ENCODE data around the gene F2R. TPM values are rescaled to one million over a fixed set of nuclear protein-coding genes. Genes with fewer than 3 reads are reported as not detected.

The F2R gene
- total and polyA plus RNA-seq, 10 of the 15 experiments (the other 5 are each of a cell fraction or from before 2014, with no cell fraction given): 1.8 to 75.4 (median 8.0) TPM

DNA sequence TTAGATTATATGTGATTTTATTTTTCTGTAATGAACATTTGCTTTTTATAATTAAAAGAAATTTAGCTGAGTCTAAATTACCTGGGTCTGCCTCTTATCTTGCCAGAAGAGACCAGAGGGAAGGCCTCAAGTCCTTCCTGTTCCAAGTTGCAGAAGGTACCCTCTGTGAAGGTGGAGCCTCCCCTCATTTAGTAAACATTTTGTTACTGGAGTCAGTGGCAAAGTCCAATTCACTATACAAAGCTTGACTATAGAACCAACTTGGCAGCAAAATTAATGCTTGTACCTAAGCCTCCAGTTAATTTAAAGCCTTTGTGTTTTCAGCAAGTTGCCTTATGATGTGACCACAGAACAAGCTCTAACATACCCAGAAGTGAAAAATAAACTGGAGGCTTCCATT lies 42.8 kb upstream of the F2R start (continued):
- TF ChIP-seq NR2F1 (conservative IDR thresholded peaks at IDR 0.05) (no peak), POLR2A (IDR thresholded peaks at IDR 0.05; ENCODE audit: low read depth, low read length) (no peak)
- TF ChIP-seq, protein P1, sequence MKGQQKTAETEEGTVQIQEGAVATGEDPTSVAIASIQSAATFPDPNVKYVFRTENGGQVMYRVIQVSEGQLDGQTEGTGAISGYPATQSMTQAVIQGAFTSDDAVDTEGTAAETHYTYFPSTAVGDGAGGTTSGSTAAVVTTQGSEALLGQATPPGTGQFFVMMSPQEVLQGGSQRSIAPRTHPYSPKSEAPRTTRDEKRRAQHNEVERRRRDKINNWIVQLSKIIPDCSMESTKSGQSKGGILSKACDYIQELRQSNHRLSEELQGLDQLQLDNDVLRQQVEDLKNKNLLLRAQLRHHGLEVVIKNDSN (IDR thresholded peaks at IDR 0.05; ENCODE audit: borderline replicate concordance, extremely low read length, insufficient read depth, low read depth, low read length): no peak

DNA sequence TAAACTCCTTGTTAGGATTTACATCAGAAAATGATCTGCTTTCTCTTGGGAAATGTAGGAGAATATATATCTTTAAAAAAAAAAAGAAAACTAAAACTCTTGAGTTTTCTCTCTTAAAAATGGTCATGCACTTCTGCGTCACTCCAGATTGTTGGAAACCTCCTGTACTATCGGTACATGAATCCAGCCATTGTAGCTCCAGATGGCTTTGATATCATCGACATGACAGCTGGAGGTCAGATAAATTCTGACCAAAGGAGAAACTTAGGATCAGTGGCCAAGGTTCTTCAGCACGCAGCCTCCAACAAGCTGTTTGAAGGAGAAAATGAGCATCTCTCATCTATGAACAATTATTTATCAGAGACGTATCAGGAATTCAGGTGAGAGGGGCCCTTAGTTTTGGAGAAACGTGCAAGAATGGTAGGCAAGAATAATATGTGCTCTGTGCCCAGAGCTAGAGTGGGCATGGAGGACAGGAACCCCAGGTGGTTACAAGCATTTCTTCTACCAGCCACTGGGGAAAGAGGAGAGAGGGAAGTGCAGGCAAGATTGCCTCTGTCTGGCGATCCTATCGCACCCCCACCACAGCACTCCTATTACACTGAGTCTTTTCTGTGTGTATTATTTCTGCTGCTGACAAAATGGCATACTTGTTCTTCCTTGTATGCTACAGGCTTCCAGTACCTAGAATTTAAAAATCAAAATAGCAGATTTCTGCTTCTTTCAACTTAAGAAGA lies 41.4 kb upstream of the F2R start:
- FAIRE-seq (no peak), ATAC-seq (no peak), DNase-seq (ENCODE audit: low read depth, low spot score) (no peak)
- Histone ChIP-seq H3K36me3 (ENCODE audit: control insufficient read depth in 2 of 2, insufficient read depth in 2 of 2, low read length in 1 of 2) (peaks cover 0 to 7% of the 10 kb centered on the region in 2 experiments; a peak in 1 of 4 replicates), H3K4me3 (no peak overlapping the region), H3K27ac (ENCODE audit: control insufficient read depth, insufficient read depth) (no peak overlapping the region), H4K20me1 (ENCODE audit: control insufficient read depth, insufficient read depth) (no peaks in the 10 kb centered on the region), H3K4me1 (ENCODE audit: control insufficient read depth, insufficient read depth, low read length) (no peaks in the 10 kb centered on the region), H3K79me2 (ENCODE audit: control insufficient read depth, insufficient read depth, low read length) (no peaks in the 10 kb centered on the region), H2AFZ (ENCODE audit: control insufficient read depth, low read depth, low read length) (no peak overlapping the region), H3K9me3 (replicated peaks; ENCODE audit: control insufficient read depth, insufficient read depth, low read length) (no peaks in the 10 kb centered on the region), H3K27me3 (replicated peaks in 1 of 2; ENCODE audit: control insufficient read depth in 2 of 2, insufficient read depth in 2 of 2, low read length in 1 of 2) (no peaks in the 10 kb centered on the region), H3K9ac (ENCODE audit: control insufficient read depth, insufficient read depth, low read length) (no peak overlapping the region), H3K4me2 (ENCODE audit: control insufficient read depth, insufficient read depth) (no peak overlapping the region)
- intact Hi-C loops (cut with micrococcal nuclease; ENCODE audit: unreplicated experiment): no loop called here
- WGBS (ENCODE audit: insufficient coverage, insufficient replicate concordance, low lambda C conversion rate, missing lambda C conversion rate): 86% methylated on average over 8 of the region's 8 CpGs
- ChIA-PET POLR2A (no interaction called here), CTCF (interaction anchor here (0.7 to 2.1 kb wide), 3 partner anchors 13 to 100 kb away, joined by 3 to 7 read pairs (median 3); no protein-coding TSS in a partner anchor), SMC1A (ENCODE audit: uncharacterized antibody, unreplicated experiment) (interaction anchor here (0.7 to 1.8 kb wide), 6 partner anchors 10 to 359 kb away, joined by 3 to 7 read pairs (median 4); no protein-coding TSS in a partner anchor), RAD21 (ENCODE audit: unreplicated experiment) (no interaction called here)
- BruUV-seq (replicated peaks): no TSS peak
- TF ChIP-seq, protein P2, sequence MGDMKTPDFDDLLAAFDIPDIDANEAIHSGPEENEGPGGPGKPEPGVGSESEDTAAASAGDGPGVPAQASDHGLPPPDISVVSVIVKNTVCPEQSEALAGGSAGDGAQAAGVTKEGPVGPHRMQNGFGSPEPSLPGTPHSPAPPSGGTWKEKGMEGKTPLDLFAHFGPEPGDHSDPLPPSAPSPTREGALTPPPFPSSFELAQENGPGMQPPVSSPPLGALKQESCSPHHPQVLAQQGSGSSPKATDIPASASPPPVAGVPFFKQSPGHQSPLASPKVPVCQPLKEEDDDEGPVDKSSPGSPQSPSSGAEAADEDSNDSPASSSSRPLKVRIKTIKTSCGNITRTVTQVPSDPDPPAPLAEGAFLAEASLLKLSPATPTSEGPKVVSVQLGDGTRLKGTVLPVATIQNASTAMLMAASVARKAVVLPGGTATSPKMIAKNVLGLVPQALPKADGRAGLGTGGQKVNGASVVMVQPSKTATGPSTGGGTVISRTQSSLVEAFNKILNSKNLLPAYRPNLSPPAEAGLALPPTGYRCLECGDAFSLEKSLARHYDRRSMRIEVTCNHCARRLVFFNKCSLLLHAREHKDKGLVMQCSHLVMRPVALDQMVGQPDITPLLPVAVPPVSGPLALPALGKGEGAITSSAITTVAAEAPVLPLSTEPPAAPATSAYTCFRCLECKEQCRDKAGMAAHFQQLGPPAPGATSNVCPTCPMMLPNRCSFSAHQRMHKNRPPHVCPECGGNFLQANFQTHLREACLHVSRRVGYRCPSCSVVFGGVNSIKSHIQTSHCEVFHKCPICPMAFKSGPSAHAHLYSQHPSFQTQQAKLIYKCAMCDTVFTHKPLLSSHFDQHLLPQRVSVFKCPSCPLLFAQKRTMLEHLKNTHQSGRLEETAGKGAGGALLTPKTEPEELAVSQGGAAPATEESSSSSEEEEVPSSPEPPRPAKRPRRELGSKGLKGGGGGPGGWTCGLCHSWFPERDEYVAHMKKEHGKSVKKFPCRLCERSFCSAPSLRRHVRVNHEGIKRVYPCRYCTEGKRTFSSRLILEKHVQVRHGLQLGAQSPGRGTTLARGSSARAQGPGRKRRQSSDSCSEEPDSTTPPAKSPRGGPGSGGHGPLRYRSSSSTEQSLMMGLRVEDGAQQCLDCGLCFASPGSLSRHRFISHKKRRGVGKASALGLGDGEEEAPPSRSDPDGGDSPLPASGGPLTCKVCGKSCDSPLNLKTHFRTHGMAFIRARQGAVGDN (IDR thresholded peaks at IDR 0.05): no peak
- no peak for TF ChIP-seq GABPA (IDR thresholded peaks at IDR 0.05; ENCODE audit: low read depth)
- TF ChIP-seq, protein P3, sequence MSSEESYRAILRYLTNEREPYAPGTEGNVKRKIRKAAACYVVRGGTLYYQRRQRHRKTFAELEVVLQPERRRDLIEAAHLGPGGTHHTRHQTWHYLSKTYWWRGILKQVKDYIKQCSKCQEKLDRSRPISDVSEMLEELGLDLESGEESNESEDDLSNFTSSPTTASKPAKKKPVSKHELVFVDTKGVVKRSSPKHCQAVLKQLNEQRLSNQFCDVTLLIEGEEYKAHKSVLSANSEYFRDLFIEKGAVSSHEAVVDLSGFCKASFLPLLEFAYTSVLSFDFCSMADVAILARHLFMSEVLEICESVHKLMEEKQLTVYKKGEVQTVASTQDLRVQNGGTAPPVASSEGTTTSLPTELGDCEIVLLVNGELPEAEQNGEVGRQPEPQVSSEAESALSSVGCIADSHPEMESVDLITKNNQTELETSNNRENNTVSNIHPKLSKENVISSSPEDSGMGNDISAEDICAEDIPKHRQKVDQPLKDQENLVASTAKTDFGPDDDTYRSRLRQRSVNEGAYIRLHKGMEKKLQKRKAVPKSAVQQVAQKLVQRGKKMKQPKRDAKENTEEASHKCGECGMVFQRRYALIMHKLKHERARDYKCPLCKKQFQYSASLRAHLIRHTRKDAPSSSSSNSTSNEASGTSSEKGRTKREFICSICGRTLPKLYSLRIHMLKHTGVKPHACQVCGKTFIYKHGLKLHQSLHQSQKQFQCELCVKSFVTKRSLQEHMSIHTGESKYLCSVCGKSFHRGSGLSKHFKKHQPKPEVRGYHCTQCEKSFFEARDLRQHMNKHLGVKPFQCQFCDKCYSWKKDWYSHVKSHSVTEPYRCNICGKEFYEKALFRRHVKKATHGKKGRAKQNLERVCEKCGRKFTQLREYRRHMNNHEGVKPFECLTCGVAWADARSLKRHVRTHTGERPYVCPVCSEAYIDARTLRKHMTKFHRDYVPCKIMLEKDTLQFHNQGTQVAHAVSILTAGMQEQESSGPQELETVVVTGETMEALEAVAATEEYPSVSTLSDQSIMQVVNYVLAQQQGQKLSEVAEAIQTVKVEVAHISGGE (CRISPR knock-in tag; IDR thresholded peaks at IDR 0.05): no peak
- TF ChIP-seq ESRRA (IDR thresholded peaks at IDR 0.05; ENCODE audit: low read length): no peak
- TF ChIP-seq, protein P4, sequence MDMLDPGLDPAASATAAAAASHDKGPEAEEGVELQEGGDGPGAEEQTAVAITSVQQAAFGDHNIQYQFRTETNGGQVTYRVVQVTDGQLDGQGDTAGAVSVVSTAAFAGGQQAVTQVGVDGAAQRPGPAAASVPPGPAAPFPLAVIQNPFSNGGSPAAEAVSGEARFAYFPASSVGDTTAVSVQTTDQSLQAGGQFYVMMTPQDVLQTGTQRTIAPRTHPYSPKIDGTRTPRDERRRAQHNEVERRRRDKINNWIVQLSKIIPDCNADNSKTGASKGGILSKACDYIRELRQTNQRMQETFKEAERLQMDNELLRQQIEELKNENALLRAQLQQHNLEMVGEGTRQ (IDR thresholded peaks at IDR 0.05; ENCODE audit: borderline replicate concordance, low read depth, low read length): no peak
- TF ChIP-seq FOXM1 (IDR thresholded peaks at IDR 0.05; ENCODE audit: low read depth, low read length): no peak
- no peak for TF ChIP-seq CHD1 (IDR thresholded peaks at IDR 0.05; ENCODE audit: low read depth, low read length)
- TF ChIP-seq CREM (IDR thresholded peaks at IDR 0.05; ENCODE audit: low read depth): no peak
- no peak for TF ChIP-seq SMC3 (IDR thresholded peaks at IDR 0.05; ENCODE audit: borderline replicate concordance, low read length)
- in situ Hi-C loops (cut with MboI): no loop called here
